CD14-positive monocyte (primary cell): Measurements from ENCODE around the gene PATZ1. TPM values are rescaled to one million over a fixed set of nuclear protein-coding genes. Genes with fewer than 3 reads are reported as not detected.
A peak's percentile ranks its signal among the peaks of the same experiment; 100 is the strongest.

Experiments
- DNase-seq, 3 donors: peaks; one replicate each; pipeline ENCODE4 v3.0.0-alpha.2; 2011 to 2022
- H2AFZ ChIP-seq: 2 replicates; pipeline ENCODE4 v1.6.0; 2012; ENCODE audit warnings: mild to moderate bottlenecking, low read depth, low read length, inconsistent platforms; ENCODE audit not compliant: insufficient read depth, poor library complexity, severe bottlenecking
- H3K27ac ChIP-seq, 2 donors: 1 replicate in 1 of 2; 2 replicates in 1 of 2; pipeline ENCODE4 v1.5.1; 2012 to 2013; ENCODE audit warnings: low read length in 2 of 2, control low read depth in 1 of 2, inconsistent platforms in 1 of 2, low read depth in 1 of 2, mild to moderate bottlenecking in 1 of 2
- H3K27me3 ChIP-seq, 2 donors: one replicate each; pipeline versions ENCODE4 v1.6.0 to v1.6.1; 2011 to 2013; ENCODE audit warnings: low read length in 2 of 2; ENCODE audit not compliant: control insufficient read depth in 2 of 2, insufficient read depth in 2 of 2
- H3K36me3 ChIP-seq, 2 donors: replicated peaks in 1 of 2; 1 replicate in 1 of 2; 2 replicates in 1 of 2; pipeline versions ENCODE4 v1.5.1 to v1.6.1; 2012 to 2013; ENCODE audit warnings: low read length in 2 of 2, control low read depth in 1 of 2, inconsistent platforms in 1 of 2, mild to moderate bottlenecking in 1 of 2; ENCODE audit not compliant: insufficient read depth in 2 of 2, control insufficient read depth in 1 of 2
- H3K4me1 ChIP-seq, 2 donors: 1 replicate in 1 of 2; 2 replicates in 1 of 2; pipeline versions ENCODE4 v1.5.1 to v1.6.1; 2012 to 2013; ENCODE audit warnings: low read length in 2 of 2, control low read depth in 1 of 2, inconsistent platforms in 1 of 2, mild to moderate bottlenecking in 1 of 2, moderate library complexity in 1 of 2; ENCODE audit not compliant: insufficient read depth in 2 of 2, control insufficient read depth in 1 of 2
- H3K4me2 ChIP-seq: replicated peaks from 2 replicates; pipeline ENCODE3; 2012; ENCODE audit warnings: low read length, moderate library complexity, mild to moderate bottlenecking; ENCODE audit not compliant: poor library complexity, severe bottlenecking; ENCODE audit errors: extremely low read depth
- H3K4me3 ChIP-seq, 3 experiments: fragments of 200-600 bp in 1 of 3; sonication (generic) in 1 of 3; replicated peaks in 1 of 3; 1 replicate in 2 of 3; 2 replicates in 1 of 3; pipeline ENCODE4 v1.5.1; 2011 to 2013; ENCODE audit warnings: low read length in 3 of 3, mild to moderate bottlenecking in 3 of 3, control low read depth in 2 of 3, low read depth in 2 of 3, inconsistent platforms in 1 of 3, moderate library complexity in 1 of 3
- H3K79me2 ChIP-seq: 2 replicates; pipeline ENCODE4 v1.6.0; 2012; ENCODE audit warnings: mild to moderate bottlenecking, control low read depth, inconsistent platforms, low read length, moderate library complexity; ENCODE audit not compliant: insufficient read depth
- H3K9ac ChIP-seq: 2 replicates; pipeline ENCODE4 v1.6.0; 2017; ENCODE audit warnings: low read length, mild to moderate bottlenecking; ENCODE audit not compliant: insufficient read depth, poor library complexity, severe bottlenecking
- H3K9me3 ChIP-seq, 2 donors: replicated peaks in 1 of 2; 1 replicate in 1 of 2; 2 replicates in 1 of 2; pipeline versions ENCODE4 v1.5.1 to v1.6.1; 2012 to 2013; ENCODE audit warnings: low read length in 2 of 2, control low read depth in 1 of 2; ENCODE audit not compliant: control insufficient read depth in 1 of 2, insufficient read depth in 1 of 2
- H4K20me1 ChIP-seq: 2 replicates; pipeline ENCODE4 v1.6.0; 2012; ENCODE audit warnings: mild to moderate bottlenecking, low read length, control low read depth, moderate library complexity; ENCODE audit not compliant: insufficient read depth
- H3K27ac Mint-ChIP-seq, 7 donors: one replicate each; pipeline ENCODE4 v1.8.0; 2020; ENCODE audit warnings: mild to moderate bottlenecking in 7 of 7, mixed read lengths in 7 of 7, moderate library complexity in 6 of 7, inconsistent platforms in 2 of 7
- H3K27me3 Mint-ChIP-seq, 3 donors: one replicate each; pipeline ENCODE4 v1.8.0; 2021 to 2022; ENCODE audit warnings: low read depth in 3 of 3, mild to moderate bottlenecking in 3 of 3, mixed read lengths in 3 of 3, moderate library complexity in 3 of 3, inconsistent platforms in 1 of 3
- H3K36me3 Mint-ChIP-seq, 2 donors: one replicate each; pipeline ENCODE4 v1.8.0; 2020; ENCODE audit warnings: mixed read lengths in 2 of 2, inconsistent platforms in 1 of 2, mild to moderate bottlenecking in 1 of 2
- H3K4me1 Mint-ChIP-seq: one replicate; pipeline ENCODE4 v1.8.0; 2020; ENCODE audit warnings: mild to moderate bottlenecking, mixed read lengths
- H3K4me3 Mint-ChIP-seq, 2 donors: one replicate each; pipeline ENCODE4 v1.8.0; 2020; ENCODE audit warnings: mild to moderate bottlenecking in 2 of 2, mixed read lengths in 2 of 2, moderate library complexity in 1 of 2
- H3K9me3 Mint-ChIP-seq, 7 donors: one replicate each; pipeline ENCODE4 v1.8.0; 2020 to 2022; ENCODE audit warnings: mixed read lengths in 7 of 7, mild to moderate bottlenecking in 6 of 7, moderate library complexity in 6 of 7, inconsistent platforms in 2 of 7
- WGBS: methylation state at CpG from one replicate; pipeline ENCODE4 v1.1.5; 2013; ENCODE audit warnings: missing lambda C conversion rate; ENCODE audit not compliant: insufficient coverage; 5-methylcytosine and 5-hydroxymethylcytosine counted together
- intact Hi-C, 2 donors: fragments of 100-400 bp; cut with micrococcal nuclease; formaldehyde crosslinking; loops; one replicate each; pipeline versions ENCODE4 v1.15.0 to v1.15.1; 2023
- polyA plus RNA-seq, 3 donors: library from polyadenylated mRNA; depleted of rRNA in 1 of 3; unstranded in 2 of 3; stranded (reverse) in 1 of 3; fragments of 300-500 nt in 2 of 3; fragments of >200 nt in 1 of 3; fragmentation: Illumina TruSeq in 2 of 3; gene quantifications; 1 replicate in 2 of 3; 2 replicates in 1 of 3; pipeline ENCODE4 v1.2.3, GENCODE V29; 2012 to 2021
- TF ChIP-seq, protein P1 (sequence below): fragments of 200-600 bp; IDR thresholded peaks from one replicate; pipeline ENCODE4 v1.8.0; 2022; ENCODE audit warnings: antibody characterized with exemption, mild to moderate bottlenecking

The PATZ1 gene
- polyA plus RNA-seq, 3 donors, result 1.8 to 10.7 (median 2.0) TPM

DNA sequence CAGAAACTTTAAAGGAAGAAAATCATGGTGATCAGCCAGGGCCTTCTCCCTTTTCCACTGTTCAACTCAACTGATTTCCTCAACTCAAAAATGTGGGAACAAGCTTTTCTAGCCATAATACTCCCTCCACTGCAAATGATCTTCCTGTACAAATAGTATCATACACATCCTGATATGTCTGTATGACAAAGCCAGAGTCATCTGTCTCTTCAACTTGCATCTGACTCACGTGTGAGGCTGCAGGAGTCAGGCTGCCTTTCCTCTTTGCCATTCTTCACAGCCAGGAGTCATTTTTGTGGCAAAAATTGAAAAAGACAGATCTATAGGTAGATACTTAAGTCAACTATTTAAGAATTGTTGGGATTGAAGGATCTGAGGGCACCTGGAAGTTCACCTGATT, 13.3 kb downstream of the PATZ1 start:
- no peak overlapping the region for H3K4me3 ChIP-seq
- H4K20me1 ChIP-seq, result peaks cover 22% of the 10 kb centered on the region
- TF ChIP-seq, protein P1, sequence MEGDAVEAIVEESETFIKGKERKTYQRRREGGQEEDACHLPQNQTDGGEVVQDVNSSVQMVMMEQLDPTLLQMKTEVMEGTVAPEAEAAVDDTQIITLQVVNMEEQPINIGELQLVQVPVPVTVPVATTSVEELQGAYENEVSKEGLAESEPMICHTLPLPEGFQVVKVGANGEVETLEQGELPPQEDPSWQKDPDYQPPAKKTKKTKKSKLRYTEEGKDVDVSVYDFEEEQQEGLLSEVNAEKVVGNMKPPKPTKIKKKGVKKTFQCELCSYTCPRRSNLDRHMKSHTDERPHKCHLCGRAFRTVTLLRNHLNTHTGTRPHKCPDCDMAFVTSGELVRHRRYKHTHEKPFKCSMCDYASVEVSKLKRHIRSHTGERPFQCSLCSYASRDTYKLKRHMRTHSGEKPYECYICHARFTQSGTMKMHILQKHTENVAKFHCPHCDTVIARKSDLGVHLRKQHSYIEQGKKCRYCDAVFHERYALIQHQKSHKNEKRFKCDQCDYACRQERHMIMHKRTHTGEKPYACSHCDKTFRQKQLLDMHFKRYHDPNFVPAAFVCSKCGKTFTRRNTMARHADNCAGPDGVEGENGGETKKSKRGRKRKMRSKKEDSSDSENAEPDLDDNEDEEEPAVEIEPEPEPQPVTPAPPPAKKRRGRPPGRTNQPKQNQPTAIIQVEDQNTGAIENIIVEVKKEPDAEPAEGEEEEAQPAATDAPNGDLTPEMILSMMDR, result no peak
- peaks cover 6% of the 10 kb centered on the region for H3K79me2 ChIP-seq
- Mint-ChIP-seq H3K36me3 (peaks cover 88 to 95% of the 10 kb centered on the region in 2 donors), H3K4me3 (no peak overlapping the region), H3K4me1 (no peaks in the 10 kb centered on the region), H3K27me3 (peaks cover 0 to 3% (median 0%) of the 10 kb centered on the region in 3 donors), H3K27ac (peak overlapping the region in 2 of 7 donors; percentile 1), H3K9me3 (peaks cover 0 to 2% (median 0%) of the 10 kb centered on the region in 7 donors)
- WGBS, result no CpG with 5 or more reads among the region's 1 CpG
- H3K9me3 ChIP-seq, result no peaks in the 10 kb centered on the region
- no peak overlapping the region for H3K4me2 ChIP-seq
- no peak overlapping the region for H3K9ac ChIP-seq
- no peak overlapping the region for H2AFZ ChIP-seq
- DNase-seq, result no peak
- intact Hi-C loops, result no loop called here
- no peaks in the 10 kb centered on the region for H3K4me1 ChIP-seq
- peaks cover 91 to 95% of the 10 kb centered on the region in 2 donors for H3K36me3 ChIP-seq
- no peaks in the 10 kb centered on the region for H3K27me3 ChIP-seq
- no peak overlapping the region for H3K27ac ChIP-seq

DNA sequence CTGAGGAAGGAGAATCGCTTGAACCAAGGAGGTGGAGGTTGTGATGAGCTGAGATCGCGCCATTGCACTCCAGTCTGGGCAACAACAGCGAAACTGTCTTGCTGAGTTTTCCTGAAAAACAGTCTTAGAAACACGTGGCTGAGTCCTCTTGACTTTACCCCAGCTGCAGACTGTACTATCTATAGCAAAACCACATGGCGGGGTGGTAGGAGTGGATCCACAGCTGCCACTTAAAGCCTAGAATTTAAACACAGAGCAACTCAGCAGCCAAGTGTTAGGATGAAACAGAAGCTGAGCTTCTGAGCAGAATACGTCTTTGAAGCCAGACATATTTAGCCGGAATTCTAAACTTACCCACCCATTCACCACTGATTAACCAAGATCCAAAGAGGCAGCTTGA, 14.1 kb downstream of the PATZ1 start:
- Histone ChIP-seq H3K4me1 (no peaks in the 10 kb centered on the region), H3K79me2 (peaks cover 6% of the 10 kb centered on the region), H2AFZ (no peak overlapping the region), H3K4me2 (no peak overlapping the region), H3K36me3 (peaks cover 91 to 95% of the 10 kb centered on the region in 2 donors), H3K27me3 (no peaks in the 10 kb centered on the region), H3K9ac (no peak overlapping the region), H3K9me3 (no peaks in the 10 kb centered on the region), H3K4me3 (no peak overlapping the region), H3K27ac (no peak overlapping the region), H4K20me1 (peaks cover 15% of the 10 kb centered on the region)
- peaks cover 0 to 2% (median 0%) of the 10 kb centered on the region in 7 donors for H3K9me3 Mint-ChIP-seq
- H3K27ac Mint-ChIP-seq, result no peak overlapping the region
- intact Hi-C loops, result no loop called here
- TF ChIP-seq, protein P1, result no peak
- peaks cover 0 to 3% (median 0%) of the 10 kb centered on the region in 3 donors for H3K27me3 Mint-ChIP-seq
- DNase-seq, result no peak
- peaks cover 88 to 98% of the 10 kb centered on the region in 2 donors for H3K36me3 Mint-ChIP-seq
- H3K4me3 Mint-ChIP-seq, result no peak overlapping the region
- H3K4me1 Mint-ChIP-seq, result no peaks in the 10 kb centered on the region
- 98% methylated on average over 6 of the region's 8 CpGs for WGBS
